K562 (cell line): ENCODE measurements around the gene JMJD1C.

Experiments
- CTCF ChIP-seq, 3 experiments: IDR thresholded peaks in 2 of 3; conservative IDR thresholded peaks in 1 of 3; 2 replicates each; pipeline ENCODE4 v1.5.1; 2011 to 2012; ENCODE audit warnings: low read length in 3 of 3, mild to moderate bottlenecking in 3 of 3, control low read depth in 2 of 3, improper control_type of control experiment in 1 of 3, inconsistent platforms in 1 of 3, low read depth in 1 of 3, mixed read lengths in 1 of 3, moderate library complexity in 1 of 3; ENCODE audit not compliant: insufficient read depth in 2 of 3
- SOX6 ChIP-seq: fragments of 450-650 bp; IDR thresholded peaks from 2 replicates; pipeline ENCODE4 v1.6.1; 2014; ENCODE audit warnings: mild to moderate bottlenecking

DNA sequence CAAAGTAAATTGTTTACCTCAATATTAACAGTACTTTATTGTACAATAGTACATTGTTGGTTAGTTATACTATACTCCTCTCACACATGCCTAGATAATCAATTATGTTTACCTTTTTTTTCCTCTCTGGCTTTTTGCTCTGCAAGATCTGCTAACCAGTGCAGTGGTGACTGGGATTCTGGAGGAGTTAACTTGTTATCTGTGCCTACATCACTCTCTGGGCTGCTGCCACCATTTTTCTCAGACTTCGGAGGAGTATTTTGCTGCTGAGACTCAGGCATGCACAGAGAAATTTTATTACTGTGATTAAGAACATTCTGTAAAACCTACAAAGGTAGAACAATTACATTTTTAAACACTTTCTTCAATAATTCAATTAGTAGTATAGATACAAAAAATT is 273.0 kb downstream of the JMJD1C start:
- no peak for TF ChIP-seq CTCF (IDR thresholded peaks at IDR 0.05 in 2 of 3, conservative IDR thresholded peaks at IDR 0.05 in 1 of 3; ENCODE audit: insufficient read depth in 2 of 3, low read depth in 1 of 3, low read length in 3 of 3)
- no peak for TF ChIP-seq SOX6
